Mesothelial cell of epicardium (in vitro differentiated cells): Measurements from ENCODE around the gene GRPEL1. TPM values are rescaled to one million over a fixed set of nuclear protein-coding genes. Genes with fewer than 3 reads are reported as not detected.

Experiments used
- DNase-seq, 2 experiments: peaks; one replicate each; pipeline ENCODE4 v3.0.0; 2021; ENCODE audit warnings: low spot score in 2 of 2; ENCODE audit not compliant: unreplicated experiment in 2 of 2
- H3K27ac Mint-ChIP-seq: 2 replicates; pipeline ENCODE4 v1.8.0; 2021; ENCODE audit warnings: mixed read lengths
- H3K27me3 Mint-ChIP-seq: 2 replicates; pipeline ENCODE4 v1.8.0; 2021; ENCODE audit warnings: low read depth, mixed read lengths
- H3K36me3 Mint-ChIP-seq: 2 replicates; pipeline ENCODE4 v1.8.0; 2021; ENCODE audit warnings: mixed read lengths
- H3K4me1 Mint-ChIP-seq: 2 replicates; pipeline ENCODE4 v1.8.0; 2021; ENCODE audit warnings: mixed read lengths
- H3K4me3 Mint-ChIP-seq: 2 replicates; pipeline ENCODE4 v1.8.0; 2021; ENCODE audit warnings: mild to moderate bottlenecking, moderate library complexity, mixed read lengths
- H3K9me3 Mint-ChIP-seq: 2 replicates; pipeline ENCODE4 v1.8.0; 2021; ENCODE audit warnings: mixed read lengths
- CTCF ChIP-seq: fragments of 200-600 bp; sonication (generic); IDR thresholded peaks from one replicate; pipeline ENCODE4 v1.5.0; 2021; ENCODE audit warnings: antibody characterized with exemption; ENCODE audit not compliant: unreplicated experiment
- total RNA-seq: library from RNA; stranded (reverse); gene quantifications from 3 replicates; pipeline ENCODE4 v1.2.1, GENCODE V29; 2021

The GRPEL1 gene
- total RNA-seq, 1 donor from 2014 or later, result 17.3 TPM

GRCh38 chr4:7060346-7061150 lies 7.3 kb downstream of the GRPEL1 start:
- DNase-seq, result no peak
- H3K27me3 Mint-ChIP-seq, result no peaks in the 10 kb centered on the region
- H3K4me1 Mint-ChIP-seq, result no peaks in the 10 kb centered on the region
- no peak overlapping the region for H3K4me3 Mint-ChIP-seq
- no peak for TF ChIP-seq CTCF
- peak overlapping the region; percentile 26 for H3K27ac Mint-ChIP-seq
- H3K9me3 Mint-ChIP-seq, result no peaks in the 10 kb centered on the region
- H3K36me3 Mint-ChIP-seq, result peaks cover 33% of the 10 kb centered on the region

- H3K36me3 Mint-ChIP-seq, result peaks cover 30% of the 10 kb centered on the region
- no peak overlapping the region for H3K27ac Mint-ChIP-seq
- no peaks in the 10 kb centered on the region for H3K4me1 Mint-ChIP-seq
- no peak overlapping the region for H3K4me3 Mint-ChIP-seq
- no peaks in the 10 kb centered on the region for H3K9me3 Mint-ChIP-seq
- no peaks in the 10 kb centered on the region for H3K27me3 Mint-ChIP-seq
- TF ChIP-seq CTCF, result no peak
- no peak for DNase-seq
Measured at GRCh38 chr4:7059662-7060061, 8.2 kb downstream of the GRPEL1 start.

DNA sequence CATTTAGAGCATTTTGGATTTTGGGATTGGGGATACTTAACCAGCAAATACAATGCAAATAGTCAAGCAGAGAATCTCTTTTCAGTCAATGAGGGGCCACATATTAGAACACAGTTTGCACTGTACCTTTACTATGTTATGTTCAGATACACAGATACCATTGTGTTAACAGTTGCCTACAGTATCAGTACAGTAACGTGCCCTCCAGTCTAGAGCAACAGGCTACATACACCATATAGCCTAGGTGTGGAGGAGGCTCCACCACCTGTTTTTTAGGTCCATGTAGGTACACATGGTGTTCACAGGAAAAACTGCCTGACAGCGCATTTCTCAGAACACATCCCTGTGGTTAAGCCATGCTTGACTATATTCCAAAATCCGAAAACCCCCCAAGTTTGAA lies 9.1 kb downstream of the GRPEL1 start:
- peaks cover 34% of the 10 kb centered on the region for H3K36me3 Mint-ChIP-seq
- no peak for TF ChIP-seq CTCF

GRCh38 chr4:7055990-7056325 lies 11.9 kb downstream of the GRPEL1 start:
- Mint-ChIP-seq H3K36me3 (peaks cover 17% of the 10 kb centered on the region), H3K27ac (no peak overlapping the region)
- DNase-seq, result no peak

More for the DNA sequence above, 9.1 kb downstream of the GRPEL1 start:
- Mint-ChIP-seq H3K4me3 (no peak overlapping the region), H3K9me3 (no peaks in the 10 kb centered on the region), H3K4me1 (no peaks in the 10 kb centered on the region), H3K27me3 (no peaks in the 10 kb centered on the region), H3K27ac (no peak overlapping the region)
- no peak for DNase-seq

GRCh38 chr4:7055111-7055989 lies 12.5 kb downstream of the GRPEL1 start:
- Mint-ChIP-seq H3K4me1 (peaks cover 2% of the 10 kb centered on the region), H3K27me3 (no peaks in the 10 kb centered on the region), H3K9me3 (no peaks in the 10 kb centered on the region), H3K27ac (no peak overlapping the region), H3K4me3 (no peak overlapping the region), H3K36me3 (peaks cover 16% of the 10 kb centered on the region)
- DNase-seq, result no peak
- no peak for TF ChIP-seq CTCF

More at GRCh38 chr4:7055990-7056325, 11.9 kb downstream of the GRPEL1 start:
- no peaks in the 10 kb centered on the region for H3K27me3 Mint-ChIP-seq
- no peak overlapping the region for H3K4me3 Mint-ChIP-seq
- H3K4me1 Mint-ChIP-seq, result peaks cover 2% of the 10 kb centered on the region
- no peak for TF ChIP-seq CTCF
- no peaks in the 10 kb centered on the region for H3K9me3 Mint-ChIP-seq
